GM20000 (cell line): ENCODE measurements around the gene RAB30.

Source experiments
- DNase-seq: peaks from one replicate; pipeline ENCODE4 v3.0.0; 2012; ENCODE audit warnings: low spot score
- CTCF ChIP-seq: IDR thresholded peaks from 2 replicates; pipeline ENCODE4 v1.5.1; 2012; ENCODE audit warnings: mild to moderate bottlenecking, control low read depth; ENCODE audit errors: extremely low read depth, missing control alignments

RAB30 gene

GRCh38 chr11:83071567-83072349, at the start of gene RAB30:
Gene RAB30, minus strand, starts transcription at chr11:83071897. Its CDS starts 74,581 bp downstream, at chr11:82997316.
- no peak for TF ChIP-seq CTCF
- peak; percentile 89 for DNase-seq

GRCh38 chr11:83120327-83120726, 48.6 kb upstream of the RAB30 start:
- DNase-seq: no peak
- TF ChIP-seq CTCF: no peak

- TF ChIP-seq CTCF: no peak
- no peak for DNase-seq
Observed at GRCh38 chr11:83119216-83119615, 47.5 kb upstream of the RAB30 start.

GRCh38 chr11:83118814-83119213, 47.1 kb upstream of the RAB30 start:
- no peak for DNase-seq
- no peak for TF ChIP-seq CTCF

- TF ChIP-seq CTCF: no peak
- DNase-seq: no peak
Observed at GRCh38 chr11:83116015-83116641, 44.4 kb upstream of the RAB30 start.

- no peak for TF ChIP-seq CTCF
- DNase-seq: no peak
Observed at GRCh38 chr11:83115551-83115950, 43.9 kb upstream of the RAB30 start.

- no peak for TF ChIP-seq CTCF
Observed at GRCh38 chr11:83115026-83115425, 43.3 kb upstream of the RAB30 start.

More at GRCh38 chr11:83115026-83115425, 43.3 kb upstream of the RAB30 start:
- no peak for DNase-seq
